GDM1 (cell line): ENCODE measurements around the gene TPGS1.
"Not testable (repeated sequence)": the region's sequence is repeated elsewhere in the genome, so short reads cannot be mapped to it uniquely, and the experiment has no call there.

ENCODE experiments used
- DNase-seq: peaks from one replicate; lab custom pipeline; 2025; lab: John Stamatoyannopoulos, UW

The TPGS1 gene

GRCh38 chr19:478236-478903 is 28.9 kb upstream of the TPGS1 start:
- DNase-seq, result no peak

GRCh38 chr19:478976-479375 is 28.3 kb upstream of the TPGS1 start:
- DNase-seq, result no peak

GRCh38 chr19:480016-480855 is 27.1 kb upstream of the TPGS1 start:
- peak; percentile 43 for DNase-seq

GRCh38 chr19:481100-481499 is 26.2 kb upstream of the TPGS1 start:
- not testable (repeated sequence) for DNase-seq

- no peak for DNase-seq
These were observed 24.9 kb upstream of the TPGS1 start for GRCh38 chr19:482186-483041.

GRCh38 chr19:483332-484072 is 23.8 kb upstream of the TPGS1 start:
- no peak for DNase-seq

GRCh38 chr19:484494-484893 is 22.8 kb upstream of the TPGS1 start:
- DNase-seq, result no peak

GRCh38 chr19:485077-485476 is 22.2 kb upstream of the TPGS1 start:
- DNase-seq, result no peak

- no peak for DNase-seq
These were observed 21.6 kb upstream of the TPGS1 start for GRCh38 chr19:485583-486236.

- peak; percentile 92 for DNase-seq
These were observed 18.5 kb upstream of the TPGS1 start for GRCh38 chr19:488505-489417.

GRCh38 chr19:489418-490196 is 17.7 kb upstream of the TPGS1 start:
- DNase-seq, result no peak

GRCh38 chr19:491146-491741 is 16.1 kb upstream of the TPGS1 start:
- DNase-seq, result no peak

- no peak for DNase-seq
These were observed 15.2 kb upstream of the TPGS1 start for GRCh38 chr19:492091-492531.

- DNase-seq, result no peak
These were observed 13.7 kb upstream of the TPGS1 start for GRCh38 chr19:493391-494170.

GRCh38 chr19:494171-495080 is 12.9 kb upstream of the TPGS1 start:
- no peak for DNase-seq

- DNase-seq, result no peak
These were observed 12.3 kb upstream of the TPGS1 start for GRCh38 chr19:495081-495401.

GRCh38 chr19:495402-496111 is 11.7 kb upstream of the TPGS1 start:
- no peak for DNase-seq
